Mesendoderm (in vitro differentiated cells): ENCODE data around the gene CMIP.
A peak's percentile ranks its signal among the peaks of the same experiment; 100 is the strongest.

Experiments
- DNase-seq: peaks from one replicate; pipeline ENCODE4 v3.0.0; 2013
- H2AK5ac ChIP-seq: 2 replicates; pipeline ENCODE4 v1.6.1; 2013; ENCODE audit warnings: low read length, inconsistent platforms
- H2BK120ac ChIP-seq: 2 replicates; pipeline ENCODE4 v1.6.1; 2013; ENCODE audit warnings: low read depth, mild to moderate bottlenecking, low read length, moderate library complexity, mixed read lengths
- H2BK15ac ChIP-seq: replicated peaks from 2 replicates; pipeline ENCODE4 v1.6.1; 2013; ENCODE audit warnings: low read depth, mild to moderate bottlenecking, moderate library complexity
- H2BK5ac ChIP-seq: 2 replicates; pipeline ENCODE4 v1.6.1; 2013; ENCODE audit warnings: low read length, inconsistent platforms
- H3K18ac ChIP-seq: 2 replicates; pipeline ENCODE4 v1.6.1; 2013; ENCODE audit warnings: mild to moderate bottlenecking, low read length, mixed read lengths
- H3K23ac ChIP-seq: one replicate; pipeline ENCODE4 v1.6.1; 2013; ENCODE audit warnings: low read length
- H3K27ac ChIP-seq: 2 replicates; pipeline ENCODE4 v1.5.1; 2013; ENCODE audit warnings: low read depth, mild to moderate bottlenecking, inconsistent platforms, low read length, moderate library complexity
- H3K27me3 ChIP-seq: 2 replicates; pipeline ENCODE4 v1.6.1; 2013; ENCODE audit warnings: low read length, control low read depth, mild to moderate bottlenecking, inconsistent platforms; ENCODE audit not compliant: insufficient read depth, poor library complexity
- H3K36me3 ChIP-seq: 2 replicates; pipeline ENCODE4 v1.6.1; 2013; ENCODE audit warnings: low read length, inconsistent platforms; ENCODE audit not compliant: control insufficient read depth, insufficient read depth
- H3K4ac ChIP-seq: one replicate; pipeline ENCODE4 v1.6.1; 2013; ENCODE audit warnings: low read depth, mild to moderate bottlenecking, low read length, moderate library complexity
- H3K4me1 ChIP-seq: 2 replicates; pipeline ENCODE4 v1.6.1; 2013; ENCODE audit warnings: low read depth, low read length, inconsistent platforms; ENCODE audit not compliant: control insufficient read depth
- H3K4me2 ChIP-seq: 2 replicates; pipeline ENCODE4 v1.6.1; 2013; ENCODE audit warnings: low read length
- H3K4me3 ChIP-seq: 2 replicates; pipeline ENCODE4 v1.5.1; 2013; ENCODE audit warnings: mild to moderate bottlenecking, low read length
- H3K56ac ChIP-seq: one replicate; pipeline ENCODE4 v1.6.1; 2013; ENCODE audit warnings: low read length
- H3K79me1 ChIP-seq: 2 replicates; pipeline ENCODE4 v1.6.1; 2013; ENCODE audit warnings: low read length, inconsistent platforms
- H3K79me2 ChIP-seq: 2 replicates; pipeline ENCODE4 v1.6.1; 2013; ENCODE audit warnings: mild to moderate bottlenecking, low read length; ENCODE audit not compliant: control insufficient read depth, insufficient read depth
- H3K9ac ChIP-seq: 2 replicates; pipeline ENCODE4 v1.6.1; 2013; ENCODE audit warnings: low read length, inconsistent platforms
- H4K5ac ChIP-seq: one replicate; pipeline ENCODE4 v1.6.1; 2013; ENCODE audit warnings: low read length
- H4K8ac ChIP-seq: one replicate; pipeline ENCODE4 v1.6.1; 2013; ENCODE audit warnings: low read depth, mild to moderate bottlenecking, control low read depth, low read length, moderate library complexity
- WGBS: extraction: QIAGEN DNeasy Blood & Tissue Kit; methylation state at CpG from one replicate; pipeline ENCODE4 v1.1.7; 2013; ENCODE audit warnings: low lambda C conversion rate, missing lambda C conversion rate; ENCODE audit not compliant: insufficient coverage; ENCODE audit errors: extremely low coverage; 5-methylcytosine and 5-hydroxymethylcytosine counted together

The CMIP gene

DNA sequence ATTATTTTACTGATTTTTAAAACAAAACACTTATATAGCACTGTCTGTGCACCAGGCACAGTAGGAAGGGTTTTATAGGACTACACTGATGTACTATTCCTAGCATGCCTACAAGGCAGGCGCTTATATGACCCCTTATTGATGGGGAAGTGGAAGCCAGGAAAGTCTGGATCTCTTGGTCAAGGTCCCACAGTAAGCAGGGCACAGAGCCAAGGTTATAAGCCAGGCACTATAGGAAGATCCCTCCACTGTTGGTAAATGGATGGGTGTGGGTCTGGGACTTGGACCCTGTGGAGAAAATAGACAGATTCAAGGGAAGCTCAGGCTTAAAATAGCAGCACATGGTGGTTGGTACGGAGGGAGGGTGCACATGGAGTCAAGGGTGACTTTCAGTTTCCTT, 275.4 kb downstream of the CMIP start:
- DNase-seq: no peak
- Histone ChIP-seq H3K18ac (no peak overlapping the region), H3K56ac (no peak overlapping the region), H3K27me3 (no peaks in the 10 kb centered on the region), H3K23ac (no peak overlapping the region), H4K5ac (no peak overlapping the region), H3K79me2 (no peaks in the 10 kb centered on the region), H3K36me3 (no peaks in the 10 kb centered on the region), H3K27ac (no peak overlapping the region), H2BK120ac (no peak overlapping the region), H3K4me2 (no peak overlapping the region), H3K9ac (no peak overlapping the region), H2AK5ac (no peak overlapping the region), H3K4ac (no peak overlapping the region), H3K4me1 (peaks cover 3% of the 10 kb centered on the region), H3K4me3 (no peak overlapping the region), H2BK15ac (no peak overlapping the region), H2BK5ac (no peak overlapping the region), H4K8ac (no peak overlapping the region), H3K79me1 (no peaks in the 10 kb centered on the region)
- no CpG with 5 or more reads among the region's 2 CpGs for WGBS

GRCh38 chr16:81720973-81721906, 276.6 kb downstream of the CMIP start:
- no CpG with 5 or more reads among the region's 10 CpGs for WGBS
- no peak overlapping the region for H3K4me2 ChIP-seq
- no peak overlapping the region for H3K4me3 ChIP-seq
- no peak for DNase-seq
- no peaks in the 10 kb centered on the region for H3K36me3 ChIP-seq
- no peaks in the 10 kb centered on the region for H3K79me2 ChIP-seq
- no peak overlapping the region for H3K56ac ChIP-seq
- H2BK15ac ChIP-seq: no peak overlapping the region
- no peak overlapping the region for H3K9ac ChIP-seq
- no peak overlapping the region for H3K23ac ChIP-seq
- no peak overlapping the region for H3K4ac ChIP-seq
- H2BK5ac ChIP-seq: no peak overlapping the region
- H3K27ac ChIP-seq: no peak overlapping the region
- H3K18ac ChIP-seq: no peak overlapping the region
- no peaks in the 10 kb centered on the region for H3K27me3 ChIP-seq
- H2AK5ac ChIP-seq: no peak overlapping the region
- no peak overlapping the region for H2BK120ac ChIP-seq
- no peak overlapping the region for H4K5ac ChIP-seq
- H3K79me1 ChIP-seq: no peaks in the 10 kb centered on the region
- H3K4me1 ChIP-seq: peaks cover 3% of the 10 kb centered on the region
- no peak overlapping the region for H4K8ac ChIP-seq

- no peak overlapping the region for H3K9ac ChIP-seq
- no peak overlapping the region for H4K5ac ChIP-seq
- H3K36me3 ChIP-seq: no peaks in the 10 kb centered on the region
- H3K4me3 ChIP-seq: no peak overlapping the region
- no peak overlapping the region for H2AK5ac ChIP-seq
- no CpG with 5 or more reads among the region's 8 CpGs for WGBS
- H3K23ac ChIP-seq: no peak overlapping the region
- H2BK120ac ChIP-seq: no peak overlapping the region
- H3K56ac ChIP-seq: no peak overlapping the region
- no peaks in the 10 kb centered on the region for H3K27me3 ChIP-seq
- no peak overlapping the region for H2BK15ac ChIP-seq
- no peaks in the 10 kb centered on the region for H3K79me1 ChIP-seq
- H3K18ac ChIP-seq: no peak overlapping the region
- no peak overlapping the region for H4K8ac ChIP-seq
- no peaks in the 10 kb centered on the region for H3K4me1 ChIP-seq
- H3K79me2 ChIP-seq: no peaks in the 10 kb centered on the region
- peak; percentile 87 for DNase-seq
- no peak overlapping the region for H3K27ac ChIP-seq
- H3K4ac ChIP-seq: no peak overlapping the region
- no peak overlapping the region for H2BK5ac ChIP-seq
- H3K4me2 ChIP-seq: no peak overlapping the region
Observed at GRCh38 chr16:81723098-81723723, 278.6 kb downstream of the CMIP start.

DNA sequence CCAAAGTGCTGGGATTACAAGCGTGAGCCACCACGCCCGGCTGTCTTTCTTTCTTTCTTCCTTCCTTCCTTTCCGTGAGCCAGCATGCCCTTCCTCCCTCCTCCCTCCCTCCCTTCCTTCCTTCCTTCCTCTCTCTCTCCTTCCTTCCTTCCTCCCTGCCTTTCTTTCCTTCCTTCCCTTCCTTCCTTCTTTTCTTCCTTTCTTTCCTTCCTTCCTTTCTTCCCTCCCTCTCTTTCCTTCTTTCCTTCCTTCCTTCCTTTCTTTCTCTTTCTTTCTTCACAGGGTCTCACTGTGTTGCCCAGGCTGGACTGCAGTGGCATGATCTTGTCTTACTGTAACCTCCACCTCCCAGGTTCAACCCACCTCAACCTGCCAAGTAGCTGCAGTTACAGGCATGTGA, 283.8 kb downstream of the CMIP start:
- H3K27me3 ChIP-seq: no peaks in the 10 kb centered on the region
- no peaks in the 10 kb centered on the region for H3K79me1 ChIP-seq
- no peak overlapping the region for H3K18ac ChIP-seq
- no peak overlapping the region for H2BK120ac ChIP-seq
- H2BK15ac ChIP-seq: no peak overlapping the region
- H3K23ac ChIP-seq: no peak overlapping the region
- no peak overlapping the region for H2BK5ac ChIP-seq
- peak overlapping the region; percentile 49 for H3K56ac ChIP-seq
- H3K4me3 ChIP-seq: no peak overlapping the region
- no peak overlapping the region for H3K4ac ChIP-seq
- no peaks in the 10 kb centered on the region for H3K4me1 ChIP-seq
- no peak for DNase-seq
- no peak overlapping the region for H4K5ac ChIP-seq
- no peak overlapping the region for H3K4me2 ChIP-seq
- H3K27ac ChIP-seq: no peak overlapping the region
- no peaks in the 10 kb centered on the region for H3K79me2 ChIP-seq
- no CpG with 5 or more reads among the region's 4 CpGs for WGBS
- H3K9ac ChIP-seq: no peak overlapping the region
- no peak overlapping the region for H4K8ac ChIP-seq
- H3K36me3 ChIP-seq: no peaks in the 10 kb centered on the region
- H2AK5ac ChIP-seq: peak overlapping the region; percentile 45

- no peak overlapping the region for H2BK5ac ChIP-seq
- no peak overlapping the region for H4K8ac ChIP-seq
- H4K5ac ChIP-seq: no peak overlapping the region
- H2BK120ac ChIP-seq: no peak overlapping the region
- no peak overlapping the region for H3K18ac ChIP-seq
- no peaks in the 10 kb centered on the region for H3K79me2 ChIP-seq
- H3K4me3 ChIP-seq: no peak overlapping the region
- H3K23ac ChIP-seq: no peak overlapping the region
- no peaks in the 10 kb centered on the region for H3K4me1 ChIP-seq
- WGBS: no CpG with 5 or more reads among the region's 16 CpGs
- peak; percentile 96 for DNase-seq
- H3K79me1 ChIP-seq: no peaks in the 10 kb centered on the region
- H3K27me3 ChIP-seq: no peaks in the 10 kb centered on the region
- H3K27ac ChIP-seq: no peak overlapping the region
- no peaks in the 10 kb centered on the region for H3K36me3 ChIP-seq
- peak overlapping the region; percentile 16 for H3K9ac ChIP-seq
- H3K4ac ChIP-seq: no peak overlapping the region
- H3K4me2 ChIP-seq: no peak overlapping the region
- no peak overlapping the region for H2AK5ac ChIP-seq
- no peak overlapping the region for H2BK15ac ChIP-seq
- H3K56ac ChIP-seq: peak overlapping the region; percentile 61
Observed at GRCh38 chr16:81729451-81729850, 284.8 kb downstream of the CMIP start.
